ENCODE results near the gene TOLLIP.

GRCh38 chr11:1269957-1270356, 39.5 kb downstream of the TOLLIP start:
- no peak for TF ChIP-seq ZFP69B (tag by site-specific recombination; IDR thresholded peaks at IDR 0.05)
- TF ChIP-seq CTCF (tag by site-specific recombination; IDR thresholded peaks at IDR 0.05), result no peak
- TF ChIP-seq ZNF184 (tag by site-specific recombination; IDR thresholded peaks at IDR 0.05), result no peak
- TF ChIP-seq REST (tag by site-specific recombination; IDR thresholded peaks at IDR 0.05), result no peak
- no peak for TF ChIP-seq OSR2 (tag by site-specific recombination; IDR thresholded peaks at IDR 0.05)
- no peak for TF ChIP-seq ZBTB17 (tag by site-specific recombination; IDR thresholded peaks at IDR 0.05)
- TF ChIP-seq PRDM6 (tag by site-specific recombination; IDR thresholded peaks at IDR 0.05), result no peak
- no peak for TF ChIP-seq ZNF16 (tag by site-specific recombination; IDR thresholded peaks at IDR 0.05; ENCODE audit: low read depth)
- no peak for TF ChIP-seq ZNF138 (tag by site-specific recombination; IDR thresholded peaks at IDR 0.05; ENCODE audit: borderline replicate concordance)
- TF ChIP-seq ZNF121 (tag by site-specific recombination; IDR thresholded peaks at IDR 0.05), result no peak

Data from HEK293 (cell line).